ENCODE results near the gene LYSET. TPM values are rescaled to one million over a fixed set of nuclear protein-coding genes. Genes with fewer than 3 reads are reported as not detected.

Gene LYSET
- polyA plus RNA-seq, 2 of the 4 experiments (the other 2 are of a cell fraction): 29.9 to 37.0 TPM

GRCh38 chr14:93184391-93185348 is at the start of gene LYSET, which contains the start of gene MOAP1 (continued):
- TF ChIP-seq MYC (IDR thresholded peaks at IDR 0.05; ENCODE audit: borderline replicate concordance, low read length) (0 out of 2 replicates have a peak, but pooled peaks have one; percentile 18), EHF (CRISPR knock-in tag; IDR thresholded peaks at IDR 0.05) (no peak), SMC3 (IDR thresholded peaks at IDR 0.05) (no peak), KDM5A (IDR thresholded peaks at IDR 0.05) (0 out of 2 replicates have a peak, but pooled peaks have one; percentile 37), MAX (IDR thresholded peaks at IDR 0.05) (peak; percentile 38; the same call in 1 of the 2 replicates), CBX2 (IDR thresholded peaks at IDR 0.05; ENCODE audit: borderline replicate concordance, low read depth) (no peak), NFE2L2 (conservative IDR thresholded peaks at IDR 0.05; ENCODE audit: low read length) (no peak), MAZ (IDR thresholded peaks at IDR 0.05; ENCODE audit: borderline replicate concordance, low read depth, low read length) (no peak), ZSCAN20 (CRISPR knock-in tag; IDR thresholded peaks at IDR 0.05) (no peak), NPAS2 (CRISPR knock-in tag; IDR thresholded peaks at IDR 0.05; ENCODE audit: borderline replicate concordance) (no peak), PBX3 (IDR thresholded peaks at IDR 0.05) (no peak), KDM1A (IDR thresholded peaks at IDR 0.05; ENCODE audit: low read depth) (no peak), HDAC2 (IDR thresholded peaks at IDR 0.05) (no peak; the same call in 1 of the 2 replicates), ELK1 (IDR thresholded peaks at IDR 0.05; ENCODE audit: low read depth, low read length) (no peak), TFCP2L1 (CRISPR knock-in tag; IDR thresholded peaks at IDR 0.05) (0 out of 2 replicates have a peak, but pooled peaks have one; percentile 43), JUNB (IDR thresholded peaks at IDR 0.05) (no peak), SREBF2 (IDR thresholded peaks at IDR 0.05) (no peak), ZNF302 (CRISPR knock-in tag; IDR thresholded peaks at IDR 0.05) (no peak), POLR2AphosphoS2 (conservative IDR thresholded peaks at IDR 0.05; ENCODE audit: low read length) (no peak), POLR2A (IDR thresholded peaks at IDR 0.05; ENCODE audit: low read length) (peak; percentile 67), MAFK (IDR thresholded peaks at IDR 0.05; ENCODE audit: partially characterized antibody) (no peak), PHF8 (IDR thresholded peaks at IDR 0.05; ENCODE audit: borderline replicate concordance, low read depth) (peak; percentile 93), HES2 (IDR thresholded peaks at IDR 0.05) (no peak)
- TF ChIP-seq, protein P1, sequence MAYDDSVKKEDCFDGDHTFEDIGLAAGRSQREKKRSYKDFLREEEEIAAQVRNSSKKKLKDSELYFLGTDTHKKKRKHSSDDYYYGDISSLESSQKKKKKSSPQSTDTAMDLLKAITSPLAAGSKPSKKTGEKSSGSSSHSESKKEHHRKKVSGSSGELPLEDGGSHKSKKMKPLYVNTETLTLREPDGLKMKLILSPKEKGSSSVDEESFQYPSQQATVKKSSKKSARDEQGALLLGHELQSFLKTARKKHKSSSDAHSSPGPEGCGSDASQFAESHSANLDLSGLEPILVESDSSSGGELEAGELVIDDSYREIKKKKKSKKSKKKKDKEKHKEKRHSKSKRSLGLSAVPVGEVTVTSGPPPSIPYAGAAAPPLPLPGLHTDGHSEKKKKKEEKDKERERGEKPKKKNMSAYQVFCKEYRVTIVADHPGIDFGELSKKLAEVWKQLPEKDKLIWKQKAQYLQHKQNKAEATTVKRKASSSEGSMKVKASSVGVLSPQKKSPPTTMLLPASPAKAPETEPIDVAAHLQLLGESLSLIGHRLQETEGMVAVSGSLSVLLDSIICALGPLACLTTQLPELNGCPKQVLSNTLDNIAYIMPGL (CRISPR knock-in tag; IDR thresholded peaks at IDR 0.05; ENCODE audit: borderline replicate concordance): no peak; the same call in 1 of the 2 replicates
- TF ChIP-seq, protein P2, sequence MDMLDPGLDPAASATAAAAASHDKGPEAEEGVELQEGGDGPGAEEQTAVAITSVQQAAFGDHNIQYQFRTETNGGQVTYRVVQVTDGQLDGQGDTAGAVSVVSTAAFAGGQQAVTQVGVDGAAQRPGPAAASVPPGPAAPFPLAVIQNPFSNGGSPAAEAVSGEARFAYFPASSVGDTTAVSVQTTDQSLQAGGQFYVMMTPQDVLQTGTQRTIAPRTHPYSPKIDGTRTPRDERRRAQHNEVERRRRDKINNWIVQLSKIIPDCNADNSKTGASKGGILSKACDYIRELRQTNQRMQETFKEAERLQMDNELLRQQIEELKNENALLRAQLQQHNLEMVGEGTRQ (IDR thresholded peaks at IDR 0.05): no peak
- TF ChIP-seq, protein P3, sequence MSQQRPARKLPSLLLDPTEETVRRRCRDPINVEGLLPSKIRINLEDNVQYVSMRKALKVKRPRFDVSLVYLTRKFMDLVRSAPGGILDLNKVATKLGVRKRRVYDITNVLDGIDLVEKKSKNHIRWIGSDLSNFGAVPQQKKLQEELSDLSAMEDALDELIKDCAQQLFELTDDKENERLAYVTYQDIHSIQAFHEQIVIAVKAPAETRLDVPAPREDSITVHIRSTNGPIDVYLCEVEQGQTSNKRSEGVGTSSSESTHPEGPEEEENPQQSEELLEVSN (IDR thresholded peaks at IDR 0.05; ENCODE audit: borderline replicate concordance, low read depth): no peak
